Fibroblast of the aortic adventitia (primary cell): ENCODE results near the gene ASXL1. TPM values are rescaled to one million over a fixed set of nuclear protein-coding genes. Genes with fewer than 3 reads are reported as not detected.
A peak's percentile ranks its signal among the peaks of the same experiment; 100 is the strongest.
"Not testable (repeated sequence)": the region's sequence is repeated elsewhere in the genome, so short reads cannot be mapped to it uniquely, and the experiment has no call there.

Source experiments
- DNase-seq: peaks from one replicate; pipeline ENCODE4 v3.0.0-alpha.2; 2010; ENCODE audit warnings: low read depth
- H3K4me3 ChIP-seq: 2 replicates; pipeline ENCODE4 v1.5.1; 2011; ENCODE audit warnings: low read depth, mild to moderate bottlenecking, control low read depth, low read length, moderate library complexity
- total RNA-seq: library from RNA; depleted of rRNA; stranded (reverse); fragments of >200 nt; gene quantifications from 2 replicates; pipeline ENCODE4 v1.2.3, GENCODE V29; 2012; ENCODE audit warnings: low replicate concordance
- TF ChIP-seq, protein P1 (sequence below): IDR thresholded peaks from 2 replicates; pipeline ENCODE4 v1.5.1; 2011; ENCODE audit warnings: mild to moderate bottlenecking, low read length, control low read depth, inconsistent platforms; ENCODE audit not compliant: insufficient read depth

Gene ASXL1
- total RNA-seq, 1 donor, result 57.4 TPM

- H3K4me3 ChIP-seq, result no peak overlapping the region
- DNase-seq, result no peak
- TF ChIP-seq, protein P1, sequence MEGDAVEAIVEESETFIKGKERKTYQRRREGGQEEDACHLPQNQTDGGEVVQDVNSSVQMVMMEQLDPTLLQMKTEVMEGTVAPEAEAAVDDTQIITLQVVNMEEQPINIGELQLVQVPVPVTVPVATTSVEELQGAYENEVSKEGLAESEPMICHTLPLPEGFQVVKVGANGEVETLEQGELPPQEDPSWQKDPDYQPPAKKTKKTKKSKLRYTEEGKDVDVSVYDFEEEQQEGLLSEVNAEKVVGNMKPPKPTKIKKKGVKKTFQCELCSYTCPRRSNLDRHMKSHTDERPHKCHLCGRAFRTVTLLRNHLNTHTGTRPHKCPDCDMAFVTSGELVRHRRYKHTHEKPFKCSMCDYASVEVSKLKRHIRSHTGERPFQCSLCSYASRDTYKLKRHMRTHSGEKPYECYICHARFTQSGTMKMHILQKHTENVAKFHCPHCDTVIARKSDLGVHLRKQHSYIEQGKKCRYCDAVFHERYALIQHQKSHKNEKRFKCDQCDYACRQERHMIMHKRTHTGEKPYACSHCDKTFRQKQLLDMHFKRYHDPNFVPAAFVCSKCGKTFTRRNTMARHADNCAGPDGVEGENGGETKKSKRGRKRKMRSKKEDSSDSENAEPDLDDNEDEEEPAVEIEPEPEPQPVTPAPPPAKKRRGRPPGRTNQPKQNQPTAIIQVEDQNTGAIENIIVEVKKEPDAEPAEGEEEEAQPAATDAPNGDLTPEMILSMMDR, result no peak
These were observed 105.7 kb downstream of the ASXL1 start for GRCh38 chr20:32463642-32464400.

- TF ChIP-seq, protein P1, result no peak
- H3K4me3 ChIP-seq, result no peak overlapping the region
- no peak for DNase-seq
These were observed 106.4 kb downstream of the ASXL1 start for GRCh38 chr20:32464401-32465091.

GRCh38 chr20:32465092-32465900 lies 107.2 kb downstream of the ASXL1 start:
- H3K4me3 ChIP-seq, result no peak overlapping the region
- TF ChIP-seq, protein P1, result no peak
- DNase-seq, result peak; percentile 73

DNA sequence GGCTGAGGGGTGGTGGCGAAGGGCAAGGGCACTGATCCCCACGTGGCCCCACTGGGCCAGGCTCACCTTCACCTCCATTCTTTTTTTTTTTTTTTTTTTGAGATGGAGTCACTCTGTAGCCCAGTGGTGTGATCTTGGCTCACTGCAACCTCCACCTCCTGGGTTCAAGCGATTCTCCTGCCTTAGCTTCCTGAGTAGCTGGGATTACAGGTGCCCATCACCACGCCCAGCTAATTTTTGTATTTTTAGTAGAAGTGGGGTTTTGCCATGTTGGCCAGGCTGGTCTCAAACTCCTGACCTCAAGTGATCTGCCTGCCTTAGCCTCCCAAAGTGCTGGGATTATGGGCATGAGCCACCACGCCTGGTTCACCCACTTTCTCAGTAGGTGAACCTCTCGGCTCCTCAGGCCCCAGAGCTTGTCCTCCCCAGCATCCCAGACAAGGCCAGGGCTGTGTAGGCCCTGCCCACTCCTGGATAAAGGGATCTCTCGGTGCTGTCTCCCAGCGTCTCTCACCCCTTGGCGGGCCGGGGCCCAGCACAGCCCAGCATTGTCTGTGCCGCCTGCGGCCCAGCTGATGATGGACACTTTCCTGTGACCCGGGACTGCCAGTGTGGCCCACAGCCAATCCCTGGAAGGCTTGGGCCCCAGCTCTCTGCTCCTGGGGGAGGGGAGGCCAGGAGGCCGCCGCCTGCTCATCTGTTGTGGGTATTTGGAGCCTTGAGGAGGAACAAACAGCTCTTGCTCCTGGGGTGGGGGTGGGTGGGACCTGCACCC lies 108.0 kb downstream of the ASXL1 start:
- H3K4me3 ChIP-seq, DNase-seq: not testable (repeated sequence)

DNA sequence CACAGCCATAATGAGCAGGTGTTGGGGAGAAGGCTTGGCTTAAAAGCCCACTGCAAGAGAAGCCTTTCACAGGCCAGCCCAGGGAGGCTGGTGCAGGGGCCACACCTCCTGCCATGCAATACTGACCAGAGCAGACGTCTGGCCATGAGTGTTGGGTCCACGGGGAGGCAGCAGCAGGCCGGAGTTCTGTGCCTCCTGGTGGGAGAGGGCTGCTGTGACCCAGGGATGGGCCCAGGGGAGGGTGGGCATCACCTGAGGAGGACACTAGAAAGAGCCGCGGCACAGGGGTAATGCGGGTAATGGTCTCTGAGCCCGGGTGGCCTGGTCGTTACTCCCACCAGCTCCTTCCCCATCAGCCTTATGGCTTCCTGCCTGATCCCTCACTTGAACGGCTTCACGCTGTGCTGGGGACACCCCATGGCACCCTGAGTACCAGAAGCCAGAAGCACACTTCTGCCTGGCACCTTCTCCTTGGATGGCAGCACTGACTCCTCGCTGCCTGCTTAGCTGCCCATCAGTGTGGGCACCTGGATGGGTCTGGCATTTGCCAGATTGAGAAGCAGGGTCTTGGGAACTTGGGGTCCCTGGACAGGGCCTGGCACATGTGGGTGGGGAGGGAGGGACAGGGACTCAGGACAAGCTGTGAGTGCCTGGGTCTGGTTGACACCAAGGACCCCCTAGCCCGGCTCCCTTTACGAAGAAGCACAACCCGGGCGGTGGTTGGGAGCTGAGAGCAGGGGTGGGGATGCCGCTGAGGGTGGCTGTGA lies 108.8 kb downstream of the ASXL1 start:
- H3K4me3 ChIP-seq, result no peak overlapping the region
- TF ChIP-seq, protein P1, result no peak
- no peak for DNase-seq

DNA sequence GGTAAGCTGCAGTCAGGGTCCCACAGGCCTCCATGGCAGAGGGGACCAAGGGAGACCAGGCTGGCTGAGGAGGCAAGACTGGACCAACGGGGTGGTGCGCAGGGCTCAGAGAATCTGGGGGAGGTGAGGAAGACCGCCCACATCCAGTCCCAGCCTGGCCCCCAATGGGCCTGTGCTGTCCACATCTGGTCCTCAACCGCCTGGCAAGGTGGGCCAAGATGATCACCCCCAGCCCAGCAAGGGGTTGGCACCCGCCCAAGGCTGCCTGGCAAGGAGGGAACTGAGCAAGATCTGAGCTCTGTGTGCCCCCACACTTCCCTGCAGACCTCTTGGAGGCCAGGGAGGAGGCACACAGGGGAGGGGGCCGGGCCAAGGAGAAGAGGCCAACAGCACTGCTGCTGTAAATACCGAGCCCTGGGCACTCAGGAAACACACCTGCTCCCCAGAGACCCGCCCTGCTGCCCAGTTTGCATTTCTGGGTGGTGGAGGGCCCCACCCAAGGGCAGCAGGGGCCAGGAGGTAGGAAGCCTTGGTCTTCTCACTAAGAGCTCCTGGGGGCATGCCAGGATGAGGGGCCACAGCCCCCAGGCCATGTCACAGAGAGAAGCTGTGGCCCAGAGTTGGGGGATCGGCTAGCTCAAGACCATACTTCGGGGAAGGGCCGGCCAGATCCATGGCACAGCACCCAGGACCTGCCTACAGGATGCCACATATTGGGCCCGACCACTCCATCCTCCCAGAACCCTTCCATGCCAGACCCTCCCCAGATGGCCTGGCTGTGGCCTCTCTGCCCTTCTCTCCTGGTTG lies 109.6 kb downstream of the ASXL1 start:
- TF ChIP-seq, protein P1, result no peak
- no peak for DNase-seq
- no peak overlapping the region for H3K4me3 ChIP-seq
